ENCODE results near the gene FUZ.

The FUZ gene

GRCh38 chr19:49775742-49776370 lies 37.2 kb downstream of the FUZ start:
- no peak for DNase-seq

- DNase-seq: no peak
Observed at GRCh38 chr19:49774969-49775368, 38.1 kb downstream of the FUZ start.

GRCh38 chr19:49773663-49774350 lies 39.3 kb downstream of the FUZ start:
- no peak for DNase-seq

GRCh38 chr19:49772850-49773432 lies 40.2 kb downstream of the FUZ start:
- DNase-seq: no peak

GRCh38 chr19:49771674-49772139 lies 41.4 kb downstream of the FUZ start:
- no peak for DNase-seq

- no peak for DNase-seq
Observed at GRCh38 chr19:49770529-49770928, 42.6 kb downstream of the FUZ start.

GRCh38 chr19:49767967-49768581 lies 45.0 kb downstream of the FUZ start:
- DNase-seq: no peak

GRCh38 chr19:49767381-49767780 lies 45.7 kb downstream of the FUZ start:
- DNase-seq: peak; percentile 42

GRCh38 chr19:49766930-49767299 lies 46.2 kb downstream of the FUZ start, which contains the start of gene AP2A1:
TSS of gene AP2A1 (plus strand) at chr19:49767001. CDS start at chr19:49767134, 133 bp downstream.
- no peak for DNase-seq

- peak; percentile 100 for DNase-seq
Observed at GRCh38 chr19:49766007-49766929, 46.8 kb downstream of the FUZ start.

GRCh38 chr19:49764341-49764740 lies 48.8 kb downstream of the FUZ start:
- DNase-seq: no peak

GRCh38 chr19:49763230-49763629 lies 49.9 kb downstream of the FUZ start, which contains the start of gene TSKS:
TSS of gene TSKS (minus strand) at chr19:49763306. CDS start at chr19:49763247, 59 bp downstream.
- no peak for DNase-seq

- no peak for DNase-seq
Observed at GRCh38 chr19:49761625-49762311, 51.3 kb downstream of the FUZ start.

GRCh38 chr19:49761249-49761624 lies 51.9 kb downstream of the FUZ start:
- no peak for DNase-seq

GRCh38 chr19:49758292-49758691 lies 54.8 kb downstream of the FUZ start:
- no peak for DNase-seq
